GM21526 (cell line): ENCODE measurements around the gene NUAK1.

ENCODE experiments used
- ATAC-seq: cut with Tn5 transposase; IDR thresholded peaks from one replicate; pipeline ENCODE4 v1.9.1; 2021; ENCODE audit warnings: moderate library complexity; ENCODE audit not compliant: unreplicated experiment, low FRiP score

NUAK1 gene

GRCh38 chr12:106113824-106114446 lies 24.8 kb downstream of the NUAK1 start:
- no peak for ATAC-seq

DNA sequence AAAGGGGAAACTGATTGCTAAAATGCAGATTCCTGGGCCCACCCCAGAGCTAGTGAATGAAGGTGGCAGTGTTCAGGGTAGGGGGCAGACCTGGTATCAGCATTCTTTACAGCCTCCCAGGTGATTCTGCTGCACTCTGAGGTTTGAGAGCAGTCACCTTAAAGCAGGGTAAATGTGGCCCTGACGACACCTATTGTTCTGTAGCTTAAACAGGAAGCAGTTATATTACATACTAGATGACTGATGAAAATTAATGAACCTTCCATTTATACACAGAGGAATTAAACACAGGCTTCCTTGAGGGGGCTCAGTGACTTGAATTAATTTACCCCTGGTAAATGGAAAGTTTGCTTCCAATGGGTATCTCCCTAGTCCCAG lies 25.3 kb downstream of the NUAK1 start:
- no peak for ATAC-seq

- no peak for ATAC-seq
These were observed 25.7 kb downstream of the NUAK1 start for GRCh38 chr12:106113042-106113441.

DNA sequence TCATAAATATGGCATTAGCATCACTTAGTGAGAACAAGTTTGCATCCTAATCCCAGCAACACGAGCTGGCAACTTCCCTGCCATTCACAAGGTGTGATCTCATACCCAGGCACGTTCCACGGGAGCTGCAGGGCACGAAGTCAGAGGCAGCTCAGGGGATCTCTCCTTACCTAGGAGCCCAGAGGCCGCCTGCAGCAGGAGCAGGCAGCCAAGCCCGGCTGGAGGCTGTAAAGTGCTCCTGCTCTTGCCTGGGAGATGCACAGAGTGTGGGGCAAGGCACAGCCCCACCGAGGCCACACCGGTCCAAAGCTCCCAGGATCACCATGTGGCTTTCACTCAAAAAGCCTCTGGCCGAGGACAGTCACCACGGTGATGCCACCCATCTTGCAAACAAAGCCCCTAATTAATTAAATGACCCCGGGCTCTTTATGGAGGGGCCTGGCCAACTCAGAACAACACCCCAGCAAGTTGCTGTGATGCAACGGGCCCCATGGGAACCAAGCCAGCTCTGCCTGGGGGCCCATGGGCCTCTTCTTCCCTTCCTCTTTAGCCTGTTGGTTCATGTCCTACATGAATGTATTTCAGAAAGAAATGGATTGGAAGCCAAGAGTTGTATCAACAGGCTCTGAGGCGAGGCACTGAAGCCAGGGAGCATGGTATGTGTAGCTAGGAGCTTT lies 26.5 kb downstream of the NUAK1 start:
- no peak for ATAC-seq

GRCh38 chr12:106110626-106111300 lies 28.0 kb downstream of the NUAK1 start:
- ATAC-seq, result no peak

GRCh38 chr12:106109168-106109910 lies 29.4 kb downstream of the NUAK1 start:
- ATAC-seq, result no peak

GRCh38 chr12:106108185-106108835 lies 30.4 kb downstream of the NUAK1 start:
- no peak for ATAC-seq

DNA sequence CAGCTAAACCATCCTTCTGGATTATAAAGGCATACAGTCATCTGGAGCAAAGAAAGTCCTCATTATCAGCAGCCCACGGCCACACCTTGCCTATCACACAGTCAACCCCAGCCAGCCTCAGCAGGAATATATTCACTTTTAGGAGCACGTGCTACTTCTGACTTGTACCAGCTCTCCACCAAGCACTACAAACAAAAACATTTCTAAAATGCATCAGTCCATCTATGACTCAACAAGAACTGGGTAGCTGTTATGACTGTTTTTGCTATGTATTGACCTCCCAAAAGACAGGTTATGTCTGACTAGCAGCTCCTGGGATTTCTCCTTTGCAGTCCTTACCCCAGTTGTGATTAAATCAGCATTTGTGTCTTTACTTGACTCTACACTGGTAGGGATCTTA lies 31.2 kb downstream of the NUAK1 start:
- ATAC-seq, result no peak

- no peak for ATAC-seq
These were observed 31.9 kb downstream of the NUAK1 start for GRCh38 chr12:106106892-106107291.

DNA sequence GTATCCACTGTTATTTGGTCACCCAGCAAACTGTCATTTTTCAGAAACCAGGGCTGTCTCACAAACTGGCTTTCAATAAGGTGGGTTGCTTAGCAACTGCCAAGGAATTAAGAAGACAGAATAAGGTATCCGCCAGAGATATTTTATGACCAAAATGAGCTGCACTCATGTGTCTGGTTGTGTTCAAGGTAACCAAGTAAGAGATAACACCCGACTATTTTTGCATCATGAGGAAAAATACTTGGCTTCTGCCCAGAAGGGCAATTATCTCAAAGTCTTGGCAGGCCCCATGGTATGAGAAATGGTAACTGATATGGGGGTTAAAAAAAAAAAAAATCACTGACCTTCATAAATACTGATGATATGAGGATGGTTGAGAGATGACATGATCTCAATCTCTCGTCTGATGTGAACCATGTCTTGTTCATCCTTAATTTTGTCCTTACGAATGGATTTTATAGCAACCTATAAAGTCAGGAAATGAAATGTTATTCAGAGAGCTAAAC lies 32.6 kb downstream of the NUAK1 start:
- ATAC-seq, result no peak

- no peak for ATAC-seq
These were observed 37.0 kb downstream of the NUAK1 start for GRCh38 chr12:106101803-106102202.

DNA sequence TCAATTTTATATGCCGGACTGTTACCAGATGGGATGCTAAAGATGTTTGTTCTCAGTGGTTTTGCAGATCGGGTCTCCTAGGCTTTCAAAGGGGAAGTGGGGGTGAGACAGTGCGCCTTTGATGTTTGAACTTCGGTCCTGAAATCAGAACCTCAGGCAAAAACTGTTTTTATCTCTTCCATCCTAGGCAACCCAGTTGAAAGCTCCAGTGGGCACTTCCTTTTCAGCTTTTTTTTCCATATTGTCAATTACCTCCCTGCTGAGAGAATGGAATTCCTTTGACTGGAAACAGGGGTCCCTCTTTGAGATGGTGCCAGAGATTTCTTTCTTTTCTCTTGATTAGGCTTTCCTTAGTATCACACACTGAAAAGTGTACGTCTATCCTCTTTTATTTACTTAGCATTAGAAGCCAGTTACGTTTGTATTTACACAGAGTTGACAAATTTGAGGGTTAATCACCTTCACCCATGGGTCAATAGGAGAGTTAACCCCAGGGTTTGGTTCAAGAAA lies 40.0 kb downstream of the NUAK1 start:
- no peak for ATAC-seq

DNA sequence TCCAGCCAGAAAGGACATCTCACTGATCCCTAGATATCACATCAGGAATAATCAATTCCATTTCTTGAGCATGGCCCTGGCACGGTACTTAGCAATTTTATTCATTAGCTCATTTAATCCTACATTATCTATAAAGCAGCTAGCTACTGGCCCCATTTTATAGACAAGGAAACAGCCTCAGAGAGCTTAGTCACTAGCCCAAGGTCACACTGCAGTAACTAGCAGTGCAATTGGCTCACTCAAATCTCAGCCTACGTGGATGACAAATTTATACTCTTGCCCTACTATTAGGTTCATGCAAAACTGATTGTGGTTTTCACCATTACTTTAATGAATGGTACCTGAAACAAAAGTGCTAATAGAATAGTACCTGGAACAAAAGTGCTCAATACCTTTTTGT lies 41.7 kb downstream of the NUAK1 start:
- no peak for ATAC-seq

DNA sequence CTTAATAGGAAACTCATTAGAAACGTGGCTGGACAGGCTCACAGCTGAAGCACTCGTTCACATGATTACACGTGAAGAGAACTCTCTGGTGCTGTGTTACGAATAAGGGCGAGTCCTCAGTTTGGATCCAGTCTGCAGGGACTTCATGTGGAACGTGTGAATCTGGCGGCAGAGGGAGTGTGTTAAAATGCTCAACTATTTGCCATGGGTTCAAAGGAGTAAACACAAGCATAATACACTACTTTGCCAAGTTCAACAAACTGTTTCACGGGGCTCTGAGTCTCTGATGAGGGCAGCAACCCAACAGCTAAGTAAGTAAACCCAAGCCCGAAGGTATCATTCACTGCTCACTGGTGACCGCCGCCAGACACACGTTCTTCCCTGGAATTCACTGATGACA lies 42.4 kb downstream of the NUAK1 start:
- ATAC-seq, result no peak

- ATAC-seq, result no peak
These were observed 44.5 kb downstream of the NUAK1 start for GRCh38 chr12:106094304-106094703.

GRCh38 chr12:106093246-106093645 lies 45.5 kb downstream of the NUAK1 start:
- no peak for ATAC-seq

DNA sequence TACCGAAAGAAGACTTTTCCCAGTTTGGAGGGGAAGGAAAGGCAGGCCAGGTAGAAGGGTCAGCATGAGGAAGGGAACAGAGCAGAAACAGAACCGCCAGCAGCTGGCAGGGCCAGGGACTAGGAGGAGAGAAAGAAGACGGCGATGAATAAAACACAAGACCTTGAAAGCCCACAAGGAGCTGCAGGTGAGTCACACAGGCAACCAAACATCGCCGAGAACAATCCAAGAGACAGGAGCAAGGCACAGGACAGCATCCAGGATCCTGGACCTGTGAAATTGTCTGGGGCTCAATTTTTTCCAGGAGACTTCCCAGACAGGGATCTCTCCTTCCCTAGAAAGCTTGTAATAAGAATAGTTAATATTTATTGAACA lies 47.3 kb downstream of the NUAK1 start:
- no peak for ATAC-seq

DNA sequence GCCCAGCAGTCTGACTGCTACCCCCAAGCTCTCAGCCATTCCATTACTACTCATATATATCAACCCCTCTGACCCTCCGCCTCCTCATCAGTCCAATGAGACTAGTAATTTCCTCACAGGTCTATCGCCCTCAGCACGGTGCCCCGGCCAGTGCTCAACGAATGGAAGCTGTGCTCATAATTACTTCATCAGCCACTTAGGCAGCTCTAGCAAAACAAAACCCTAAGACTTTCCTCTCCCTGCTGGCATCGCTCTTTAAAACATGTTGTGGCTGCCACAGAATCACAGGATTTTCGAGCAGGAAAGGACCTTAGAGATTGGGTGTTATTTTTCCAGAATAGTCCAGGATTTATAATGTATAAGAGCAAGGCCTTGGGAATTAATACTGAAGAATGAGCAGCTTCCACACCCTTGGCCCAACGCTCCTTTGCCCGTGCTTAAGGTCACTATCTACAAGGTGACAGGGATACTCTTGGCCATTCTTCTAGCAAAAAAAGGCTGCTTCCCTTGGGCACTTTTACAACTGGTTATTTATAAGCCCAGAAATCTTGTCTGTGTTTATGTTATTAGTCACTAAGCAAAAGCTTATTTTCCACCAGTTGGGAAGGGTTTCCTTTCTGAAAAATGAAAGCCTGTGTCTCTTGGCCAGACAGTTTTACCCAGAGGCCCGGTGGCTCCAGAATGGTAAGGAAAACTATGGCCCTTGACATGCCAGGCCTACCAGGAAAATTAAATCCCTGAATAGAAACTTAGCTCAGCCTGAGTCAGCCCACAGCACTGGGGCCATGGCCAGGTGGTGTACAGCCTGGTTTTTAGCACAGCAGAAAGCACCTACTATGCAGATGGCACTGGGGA lies 47.9 kb downstream of the NUAK1 start:
- ATAC-seq, result no peak

DNA sequence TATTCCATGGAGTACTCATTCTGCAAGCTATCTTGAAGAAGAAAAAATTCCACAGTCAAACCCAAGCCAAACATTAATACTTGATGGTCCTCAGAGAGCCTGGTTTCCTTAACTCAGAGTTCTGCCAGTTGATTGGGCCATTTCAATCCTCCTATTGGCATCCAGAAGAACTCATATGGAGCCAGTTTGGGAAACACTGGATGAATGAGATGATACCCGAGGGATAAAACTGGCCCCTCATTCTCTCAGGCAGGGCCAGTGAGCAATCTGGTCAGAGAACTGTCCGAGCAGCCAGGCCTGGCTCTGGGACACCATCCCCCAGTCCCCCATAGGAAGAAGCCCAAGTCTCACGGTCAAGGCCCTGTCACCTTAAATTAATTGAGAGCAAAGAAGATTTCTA lies 48.8 kb downstream of the NUAK1 start:
- no peak for ATAC-seq
